IPS DF 4.7 (cell line): Measurements from ENCODE around the gene ZC3H4.
"Not testable (repeated sequence)": the region's sequence is repeated elsewhere in the genome, so short reads cannot be mapped to it uniquely, and the experiment has no call there.

ENCODE experiments used
- DNase-seq: peaks from one replicate; pipeline ENCODE4 v3.0.0-alpha.2; 2013; ENCODE audit warnings: low spot score; ENCODE audit errors: extremely low read depth

The ZC3H4 gene

DNA sequence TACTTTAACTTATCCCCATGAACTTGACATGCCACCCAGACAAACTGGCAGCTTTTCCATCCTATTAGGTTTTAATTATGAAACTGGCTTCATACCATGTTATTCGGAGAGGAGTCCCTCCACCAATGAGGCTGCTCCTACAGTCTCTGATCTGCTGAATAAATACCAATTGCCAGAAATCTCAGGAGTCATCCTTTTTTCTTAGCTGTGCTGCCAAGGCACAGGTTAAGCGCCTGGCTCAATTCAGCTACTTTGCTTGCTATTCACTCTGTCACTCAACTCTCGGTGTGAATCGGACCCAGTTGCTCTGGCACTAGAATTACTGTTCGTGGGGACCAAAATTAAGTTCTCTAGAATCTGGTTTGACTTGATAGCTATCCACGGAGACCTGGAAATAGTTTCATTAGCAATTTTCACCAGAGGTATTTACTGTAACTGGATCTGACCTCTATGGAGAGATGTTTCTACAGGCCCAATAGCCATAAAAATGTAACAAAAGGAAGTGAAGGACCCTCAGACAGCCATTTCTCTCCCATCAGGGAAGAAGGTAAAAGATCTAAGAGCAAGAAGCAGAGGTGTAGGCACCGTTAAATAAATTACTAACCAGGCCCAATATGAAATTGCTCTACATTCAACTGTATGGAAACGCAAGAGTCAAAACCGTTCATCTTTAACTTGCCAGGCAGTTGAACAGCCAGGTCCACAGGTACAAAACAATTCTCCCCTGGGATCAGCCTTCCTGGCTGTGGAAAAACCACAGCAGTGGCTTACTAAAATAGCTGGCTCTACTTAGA is 5.4 kb downstream of the ZC3H4 start:
- no peak for DNase-seq

DNA sequence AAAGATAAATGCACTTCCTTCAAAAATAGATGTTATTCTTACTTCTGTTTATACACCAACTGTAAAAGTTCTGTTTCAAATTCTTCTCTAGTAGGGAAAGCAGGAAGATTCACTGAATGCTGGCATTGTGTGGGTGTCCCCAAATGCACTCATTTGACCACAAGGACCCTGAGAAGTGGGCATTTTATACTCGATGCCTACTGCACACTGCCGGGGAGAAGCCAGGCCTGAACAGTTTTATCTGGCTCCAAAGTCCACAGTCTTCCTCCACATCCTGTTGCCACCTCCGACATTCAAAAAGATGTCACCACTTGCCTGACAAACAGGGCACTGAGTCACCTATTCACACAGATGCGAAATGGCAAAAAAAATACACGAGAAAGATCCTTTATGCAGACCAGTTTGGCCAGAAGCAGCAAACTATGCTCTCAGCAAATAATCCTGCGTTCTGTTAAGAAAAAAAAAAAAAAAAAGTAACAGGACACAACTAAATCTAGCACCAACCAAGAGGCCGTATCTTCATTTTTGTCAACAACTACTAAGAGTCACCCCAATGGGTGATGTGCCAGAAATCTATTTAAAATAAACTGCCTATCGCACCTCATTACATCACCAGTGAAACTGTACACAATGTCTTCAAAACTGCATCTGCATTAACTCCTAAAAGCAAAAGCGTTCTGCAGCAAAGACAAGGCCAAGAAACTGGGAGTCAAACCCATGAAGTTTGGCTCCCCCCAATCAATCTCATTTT is 6.2 kb downstream of the ZC3H4 start:
- DNase-seq: no peak

DNA sequence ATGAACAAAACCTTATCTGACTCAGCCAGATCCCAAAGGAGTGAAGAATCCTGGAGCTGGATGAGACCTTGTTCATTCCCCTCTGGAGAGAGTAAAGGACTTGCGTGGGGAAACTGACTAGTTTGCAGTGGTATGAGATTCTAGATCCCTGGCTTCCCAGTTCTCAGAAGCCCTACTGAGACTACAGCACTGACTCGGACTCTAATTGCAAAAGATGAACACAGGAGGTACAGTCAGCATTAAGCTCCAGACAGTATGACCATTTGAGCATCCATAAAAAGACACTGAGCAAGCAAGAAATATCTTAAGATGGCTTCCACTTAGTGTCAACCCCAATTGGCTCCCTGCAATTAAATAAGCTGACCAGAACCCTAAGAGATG is 6.8 kb downstream of the ZC3H4 start:
- DNase-seq: no peak

DNA sequence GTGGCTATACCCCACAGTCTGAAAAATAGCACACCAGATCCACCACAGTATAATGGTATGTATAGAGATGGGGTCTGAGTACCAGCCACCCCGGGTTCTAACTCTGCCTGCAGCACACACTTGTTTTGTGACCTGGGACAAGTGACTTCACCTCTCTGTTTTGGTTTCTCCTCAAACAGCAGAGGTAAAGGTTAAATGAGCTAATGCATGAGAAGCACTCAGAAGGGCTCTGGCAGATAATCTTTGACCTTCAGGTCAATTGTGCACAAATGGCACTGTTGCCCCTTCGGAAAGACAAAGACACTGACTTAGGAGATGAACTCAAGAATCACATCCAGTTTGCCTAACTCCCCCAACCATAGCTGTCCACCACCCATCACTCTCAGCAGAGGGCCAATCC is 7.7 kb downstream of the ZC3H4 start:
- DNase-seq: no peak

DNA sequence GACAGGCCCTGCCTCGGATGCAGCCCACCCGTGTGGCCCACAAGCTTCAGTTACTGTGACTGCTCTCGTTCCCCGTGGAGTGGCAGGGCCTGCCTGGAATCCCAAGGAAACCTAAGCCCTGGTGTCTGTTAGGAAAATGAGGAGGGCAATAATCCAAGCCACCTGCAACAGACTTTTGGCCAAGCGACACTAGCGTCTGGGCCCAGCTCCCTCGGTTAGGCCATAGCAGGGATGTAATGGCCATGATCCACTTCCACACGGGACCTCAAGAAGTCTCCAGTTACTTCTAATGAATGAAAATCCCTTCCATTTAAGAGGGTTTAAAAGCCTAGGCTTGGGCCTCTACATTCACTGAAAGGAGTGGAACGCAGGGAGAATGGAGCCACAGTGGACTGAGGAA is 8.9 kb downstream of the ZC3H4 start:
- no peak for DNase-seq

DNA sequence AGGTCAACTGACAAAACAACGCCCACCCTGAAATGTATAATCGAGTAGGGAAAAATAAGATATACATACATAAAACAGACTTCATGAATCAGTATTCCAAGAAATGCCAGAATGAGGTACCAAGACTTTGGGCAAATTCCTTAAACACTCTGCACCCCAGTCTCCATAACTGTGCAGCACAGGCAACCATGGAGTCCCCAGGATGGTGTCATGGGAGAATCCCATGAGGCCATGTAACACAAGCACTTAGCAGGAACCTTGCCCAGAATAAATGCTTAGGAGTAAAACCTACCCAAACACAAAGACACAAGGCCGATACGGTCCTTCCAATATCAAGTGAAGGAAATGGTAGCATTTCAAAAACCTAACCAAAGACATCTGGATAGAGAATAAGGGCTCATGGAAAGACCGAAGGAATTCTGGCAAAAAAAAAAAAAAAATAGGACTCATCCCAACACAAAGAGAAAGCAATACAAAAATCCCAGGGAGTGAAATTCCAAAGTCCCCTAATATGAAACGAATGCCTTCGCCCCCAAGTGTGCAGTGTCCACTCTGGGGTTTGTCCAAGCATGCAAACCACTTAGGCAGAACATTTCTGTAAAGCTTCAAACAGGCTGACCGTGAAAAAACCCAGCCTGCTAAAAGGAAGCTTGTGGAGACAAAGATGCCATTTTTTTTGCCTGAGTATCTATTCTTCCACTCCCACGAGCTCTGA is 11.1 kb downstream of the ZC3H4 start:
- DNase-seq: no peak

DNA sequence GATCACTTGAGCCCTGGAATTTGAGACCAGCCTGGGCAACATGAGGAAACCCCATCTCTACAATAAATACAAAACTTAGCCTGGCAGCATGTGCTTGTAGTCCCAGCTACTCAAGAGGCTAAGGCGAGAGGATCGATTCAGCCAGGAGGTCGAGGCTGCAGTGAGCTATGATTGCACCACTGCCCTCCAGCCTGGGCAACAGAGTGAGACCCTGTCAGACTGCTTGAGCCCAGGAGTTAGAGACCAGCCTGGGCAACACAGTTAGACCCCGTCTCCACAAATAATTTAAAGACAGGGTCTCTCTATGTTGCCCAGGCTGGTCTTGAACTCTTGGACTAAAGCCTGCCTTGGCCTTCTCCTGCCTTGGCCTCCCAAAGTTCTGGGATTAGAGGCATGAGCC is 12.5 kb downstream of the ZC3H4 start:
- not testable (repeated sequence) for DNase-seq

DNA sequence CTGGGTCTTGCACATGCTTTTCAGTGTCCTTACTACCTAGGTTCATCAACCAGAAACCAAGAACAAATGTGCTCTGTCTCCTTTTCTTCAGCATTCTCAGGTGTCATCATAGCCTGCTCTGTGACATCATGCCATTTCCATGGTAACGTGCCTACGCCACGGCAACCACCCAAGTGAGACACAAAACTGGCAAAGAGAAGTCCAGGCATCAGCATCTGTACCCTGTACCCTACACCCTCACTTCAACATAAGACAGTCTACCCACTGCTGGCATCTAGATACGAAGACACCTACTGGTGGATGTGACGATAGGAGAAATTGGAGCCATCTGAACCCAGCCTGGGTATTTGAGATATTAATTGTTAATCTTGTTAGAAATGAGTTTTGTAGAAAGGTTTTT is 13.3 kb downstream of the ZC3H4 start:
- no peak for DNase-seq

DNA sequence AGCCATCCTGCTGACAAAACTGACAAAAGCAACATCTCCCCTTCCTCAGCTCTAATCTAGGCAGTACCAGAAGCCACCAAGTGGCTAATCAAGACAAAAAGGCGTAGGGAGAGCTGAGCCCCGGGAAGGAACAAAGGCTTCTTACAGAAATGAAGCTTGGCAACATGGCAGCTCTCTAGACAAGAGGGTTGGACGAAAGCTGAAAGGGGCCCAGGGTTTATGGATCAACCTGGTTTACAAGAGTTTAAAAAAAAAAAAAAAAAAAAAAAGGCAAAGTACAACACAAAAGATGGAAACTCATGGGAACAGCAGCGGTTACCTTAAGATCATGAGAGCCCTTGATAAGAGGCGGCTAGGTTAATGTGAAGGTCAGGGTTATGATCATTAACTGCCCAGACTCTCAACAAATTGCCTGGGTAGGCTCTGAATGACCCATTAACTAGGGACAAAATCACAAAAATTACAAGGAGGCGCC is 14.0 kb downstream of the ZC3H4 start:
- no peak for DNase-seq

DNA sequence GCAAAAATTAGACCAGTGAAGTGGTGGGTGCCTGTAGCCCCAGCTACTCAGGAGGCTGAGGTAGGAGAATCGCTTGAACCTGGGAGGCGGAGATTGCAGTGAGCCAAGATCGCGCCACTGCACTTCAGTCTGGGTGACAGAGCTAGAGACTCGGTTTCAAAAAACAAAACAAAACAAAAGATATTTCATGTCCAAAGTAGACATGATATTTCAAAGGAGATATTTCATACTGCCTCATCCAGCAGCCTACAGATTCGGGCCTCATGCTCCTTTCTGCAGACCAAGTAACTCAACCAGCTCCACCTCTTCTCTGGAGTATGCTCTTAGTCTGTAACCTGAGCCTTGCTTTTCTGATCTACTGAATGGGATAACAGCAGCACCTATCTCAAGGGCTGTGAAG is 15.0 kb downstream of the ZC3H4 start:
- no peak for DNase-seq

DNA sequence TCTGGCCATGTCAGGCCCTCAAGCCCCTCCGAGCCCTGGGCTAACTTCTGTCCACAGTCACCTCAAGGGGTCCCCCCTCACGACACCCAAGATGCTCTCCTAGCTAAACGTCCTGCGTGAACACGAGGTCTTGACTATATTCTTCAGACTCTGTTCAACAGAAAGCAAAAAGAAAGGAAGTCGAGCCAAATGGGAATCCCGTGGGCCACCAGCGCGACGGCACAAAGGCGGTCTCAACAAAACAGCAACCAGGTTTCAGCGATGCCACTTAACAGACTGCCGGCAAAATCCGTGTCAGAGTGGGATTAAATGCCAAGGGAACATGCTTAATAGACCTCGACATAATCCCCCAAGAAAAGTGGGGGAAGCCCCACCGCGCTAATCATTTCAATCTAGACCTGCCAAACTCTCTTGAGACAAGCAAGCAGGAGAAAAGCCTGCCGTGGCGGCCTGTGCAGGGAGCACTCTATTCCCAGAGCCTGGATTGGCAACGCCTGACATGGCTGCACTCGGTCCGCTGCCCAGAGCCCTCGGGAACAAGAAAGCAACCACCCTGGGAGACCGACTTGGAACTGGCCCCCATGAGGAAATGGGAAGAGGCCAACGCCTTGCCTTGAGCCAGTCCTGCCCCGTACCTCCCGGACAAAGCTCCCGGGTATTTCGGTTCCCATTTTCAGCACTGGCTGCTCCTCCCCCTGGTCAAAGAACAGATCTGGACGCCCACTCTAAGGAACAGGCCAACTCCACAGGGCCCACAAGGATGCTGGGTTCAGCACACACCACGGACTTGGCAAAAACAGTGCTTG is 16.0 kb downstream of the ZC3H4 start:
- DNase-seq: no peak

DNA sequence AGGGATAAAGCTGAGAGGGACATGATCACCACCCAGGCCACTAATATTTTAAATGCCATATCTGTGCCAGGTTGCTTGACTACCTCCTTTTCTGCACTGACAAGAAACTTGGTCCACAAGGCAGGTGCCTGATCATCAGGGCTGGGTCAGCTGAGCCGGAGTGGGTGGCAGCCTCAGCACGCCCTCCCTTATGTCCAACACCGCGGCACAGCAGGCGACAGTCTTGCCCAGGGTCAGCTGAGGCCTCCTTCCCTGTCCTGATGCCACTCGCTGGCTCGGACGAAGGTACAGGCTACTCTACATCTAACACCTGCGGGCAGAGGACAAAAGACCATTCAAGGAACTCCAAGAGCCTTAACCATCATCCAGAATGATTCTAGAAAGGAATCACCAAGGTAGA is 16.9 kb downstream of the ZC3H4 start:
- no peak for DNase-seq

DNA sequence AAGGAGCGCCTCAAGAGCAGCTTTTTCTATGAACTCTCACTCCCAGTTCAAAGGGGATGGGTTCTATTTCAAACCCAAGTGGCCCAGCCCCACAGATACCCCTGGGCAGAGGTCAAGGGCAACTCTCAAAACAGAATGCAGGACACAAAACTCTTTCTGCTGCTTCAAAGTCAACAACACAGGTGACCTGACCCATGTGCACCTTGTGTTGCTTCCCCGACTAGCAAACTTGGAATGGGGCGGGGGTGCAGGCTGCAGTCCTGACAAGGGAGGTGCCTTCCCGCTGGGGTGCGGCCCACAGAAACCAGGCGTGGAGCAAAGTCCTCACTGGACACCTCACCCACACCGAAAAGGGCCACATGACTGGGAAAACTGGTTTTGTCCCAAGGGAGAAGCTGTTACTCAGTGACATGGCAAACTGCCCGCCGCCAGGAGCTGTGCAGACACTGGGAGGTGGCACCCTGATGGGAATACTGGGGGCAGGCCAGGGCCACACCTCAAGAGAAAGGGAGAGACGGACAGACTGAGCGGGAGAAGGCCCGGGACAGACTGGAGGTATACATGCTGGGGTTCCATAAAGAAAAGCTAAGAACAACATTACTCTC is 17.4 kb downstream of the ZC3H4 start:
- DNase-seq: no peak

DNA sequence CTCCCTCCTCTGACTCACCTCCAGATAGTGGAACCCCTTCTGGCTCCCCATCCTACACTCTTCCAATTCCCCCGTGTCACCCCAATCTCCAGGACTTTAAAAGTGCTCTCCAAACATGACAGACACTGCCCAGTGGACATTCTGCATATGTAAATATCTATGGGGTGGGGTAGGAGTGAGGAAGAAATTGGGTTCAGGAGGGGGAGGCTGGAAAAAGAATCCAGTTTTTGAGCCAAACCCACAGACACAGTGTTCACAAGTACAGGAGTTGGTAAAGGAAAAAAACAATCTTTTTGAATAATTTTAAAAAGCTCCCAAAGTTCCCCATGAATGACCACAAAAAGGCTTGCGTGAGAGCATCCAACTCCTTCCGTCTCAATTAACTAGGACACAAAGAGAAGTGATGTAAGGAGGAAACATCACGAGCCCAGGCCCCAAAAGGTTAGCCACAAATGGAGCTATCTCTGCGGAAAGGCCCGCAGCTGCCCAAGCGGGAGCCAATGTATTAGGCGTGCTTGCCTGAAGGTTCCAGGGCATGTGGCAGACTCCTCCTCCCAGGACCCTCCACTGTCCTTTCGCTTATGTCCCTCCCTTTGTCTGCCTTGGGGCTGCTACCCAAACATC is 18.0 kb downstream of the ZC3H4 start:
- no peak for DNase-seq

DNA sequence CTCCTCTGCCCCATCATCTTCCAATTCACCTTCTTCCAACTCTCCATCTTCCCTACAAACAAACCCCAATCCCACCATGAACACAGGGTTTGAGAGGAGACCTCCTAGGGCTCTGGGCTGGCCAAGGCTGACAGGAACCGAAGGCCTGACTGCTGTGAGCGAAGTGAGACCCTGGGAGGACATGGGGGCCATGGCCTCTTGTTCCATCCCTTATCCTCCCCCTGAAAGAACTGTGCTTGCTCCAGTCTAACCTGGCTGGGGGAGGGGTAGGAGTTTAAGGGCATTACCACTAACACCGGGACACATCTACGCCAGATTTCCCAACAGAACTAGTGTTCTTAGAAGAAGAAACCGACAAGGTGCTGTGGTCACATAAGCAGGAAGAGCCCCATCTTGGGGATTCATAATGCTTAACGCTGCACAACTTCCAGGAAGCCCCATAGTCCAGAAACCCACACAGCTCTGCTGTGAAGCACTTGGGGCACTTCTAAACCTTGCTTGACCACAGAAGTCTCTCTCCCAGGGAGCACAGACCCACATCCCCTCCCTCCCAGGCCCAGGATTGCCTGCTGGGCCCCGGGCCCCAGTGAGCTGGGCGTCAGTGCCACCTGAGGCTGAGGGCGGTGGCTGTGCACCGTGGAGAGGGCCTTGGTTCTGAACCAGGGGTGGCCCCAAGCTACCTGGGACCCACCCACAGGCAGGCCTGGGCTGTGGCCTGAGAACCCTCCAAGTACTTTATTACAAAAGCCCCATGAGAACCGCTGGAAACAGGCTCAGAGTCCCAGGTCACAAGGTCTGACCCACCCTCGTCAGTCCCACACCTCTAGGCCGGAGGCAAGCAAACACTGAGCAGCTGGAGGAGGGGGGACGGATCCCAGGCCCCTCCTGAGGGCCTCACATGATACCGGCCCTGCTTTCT is 18.8 kb downstream of the ZC3H4 start:
- no peak for DNase-seq

DNA sequence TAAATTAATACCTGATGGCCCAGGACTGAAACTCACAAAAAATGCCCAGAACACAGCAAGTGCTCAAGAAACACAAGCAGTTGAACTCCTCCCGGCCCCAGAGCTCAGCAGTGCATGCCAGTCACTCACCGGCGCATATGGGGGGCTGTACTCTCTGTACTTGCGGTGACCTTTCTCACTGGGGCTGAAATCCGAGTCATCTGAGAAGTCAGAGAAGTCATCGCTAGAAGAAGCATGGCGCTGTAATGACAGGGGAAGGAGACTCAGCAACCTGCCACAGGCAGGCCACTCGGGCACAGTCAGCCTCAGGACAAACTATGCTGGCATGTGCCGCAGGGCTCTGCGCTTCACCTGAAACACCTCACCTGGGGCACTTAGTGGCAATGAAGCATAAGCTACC is 19.7 kb downstream of the ZC3H4 start:
- no peak for DNase-seq

DNA sequence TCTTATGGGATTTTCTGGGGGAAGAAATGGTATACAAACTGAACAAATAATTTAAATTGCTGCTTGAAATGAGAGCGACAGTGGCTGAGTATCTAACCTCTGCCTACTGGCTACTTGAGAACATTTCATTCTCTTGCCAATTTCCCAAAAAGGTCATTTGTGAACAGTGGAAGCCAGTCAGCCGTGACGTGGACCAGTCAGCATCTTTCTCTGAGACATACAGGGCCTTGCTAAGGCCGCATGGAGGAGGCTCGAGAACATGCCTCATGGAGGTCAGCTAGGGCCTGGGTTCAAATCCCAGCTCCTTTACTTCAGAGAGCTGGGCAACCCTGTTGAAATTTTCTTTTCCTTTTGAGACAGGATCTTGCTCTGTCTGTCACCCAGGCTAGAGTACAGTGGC is 20.3 kb downstream of the ZC3H4 start:
- DNase-seq: no peak

DNA sequence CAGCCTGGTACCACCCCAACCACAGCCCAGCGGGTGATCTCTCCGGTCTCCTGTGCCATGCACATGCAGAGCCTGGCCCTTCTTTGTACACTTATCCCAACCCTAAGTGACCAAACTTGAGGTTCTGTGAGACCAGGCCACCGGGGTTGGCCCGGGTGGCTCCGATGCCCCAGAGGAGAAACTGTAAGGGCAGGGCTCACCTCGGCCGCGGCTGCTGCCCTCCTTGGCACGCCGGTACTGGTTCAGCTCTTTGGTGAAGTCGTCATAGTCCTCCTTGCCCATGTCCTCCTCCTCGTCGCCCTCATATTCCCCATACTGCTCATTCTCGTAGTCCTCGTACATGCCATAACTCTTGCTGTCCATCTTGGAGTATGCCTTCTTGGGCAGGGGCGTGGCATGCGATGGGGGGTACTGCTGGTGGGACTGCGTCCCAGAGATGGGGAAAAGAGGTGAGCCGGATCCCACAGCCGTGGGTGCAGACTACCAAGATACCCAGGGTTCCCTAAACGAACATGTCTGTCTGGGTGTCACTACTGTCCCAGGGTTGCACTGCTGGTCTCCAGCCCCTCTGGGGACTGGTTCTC is 23.7 kb downstream of the ZC3H4 start:
- no peak for DNase-seq

DNA sequence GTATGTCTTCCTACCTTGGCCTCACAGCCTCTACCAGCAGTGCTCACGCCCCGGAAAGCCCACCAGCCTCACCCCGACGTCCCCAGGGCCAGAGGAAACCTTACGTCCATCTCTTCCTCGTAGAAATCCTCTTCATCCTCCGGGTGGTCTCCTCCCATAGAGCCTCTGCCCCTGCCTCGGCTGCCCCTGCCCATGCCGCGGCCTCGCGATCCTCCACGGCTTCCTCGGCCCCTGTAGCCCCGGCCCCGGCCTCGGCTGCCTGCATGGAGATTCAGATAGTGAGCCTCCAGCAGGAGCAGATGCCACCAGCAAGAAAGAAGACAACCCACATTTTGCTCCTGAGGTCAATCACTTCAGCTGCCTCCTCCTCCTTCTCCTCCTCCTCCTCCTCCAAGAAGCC is 27.3 kb downstream of the ZC3H4 start:
- DNase-seq: no peak
